ENCODE measurements around the gene SETD3.

DNA sequence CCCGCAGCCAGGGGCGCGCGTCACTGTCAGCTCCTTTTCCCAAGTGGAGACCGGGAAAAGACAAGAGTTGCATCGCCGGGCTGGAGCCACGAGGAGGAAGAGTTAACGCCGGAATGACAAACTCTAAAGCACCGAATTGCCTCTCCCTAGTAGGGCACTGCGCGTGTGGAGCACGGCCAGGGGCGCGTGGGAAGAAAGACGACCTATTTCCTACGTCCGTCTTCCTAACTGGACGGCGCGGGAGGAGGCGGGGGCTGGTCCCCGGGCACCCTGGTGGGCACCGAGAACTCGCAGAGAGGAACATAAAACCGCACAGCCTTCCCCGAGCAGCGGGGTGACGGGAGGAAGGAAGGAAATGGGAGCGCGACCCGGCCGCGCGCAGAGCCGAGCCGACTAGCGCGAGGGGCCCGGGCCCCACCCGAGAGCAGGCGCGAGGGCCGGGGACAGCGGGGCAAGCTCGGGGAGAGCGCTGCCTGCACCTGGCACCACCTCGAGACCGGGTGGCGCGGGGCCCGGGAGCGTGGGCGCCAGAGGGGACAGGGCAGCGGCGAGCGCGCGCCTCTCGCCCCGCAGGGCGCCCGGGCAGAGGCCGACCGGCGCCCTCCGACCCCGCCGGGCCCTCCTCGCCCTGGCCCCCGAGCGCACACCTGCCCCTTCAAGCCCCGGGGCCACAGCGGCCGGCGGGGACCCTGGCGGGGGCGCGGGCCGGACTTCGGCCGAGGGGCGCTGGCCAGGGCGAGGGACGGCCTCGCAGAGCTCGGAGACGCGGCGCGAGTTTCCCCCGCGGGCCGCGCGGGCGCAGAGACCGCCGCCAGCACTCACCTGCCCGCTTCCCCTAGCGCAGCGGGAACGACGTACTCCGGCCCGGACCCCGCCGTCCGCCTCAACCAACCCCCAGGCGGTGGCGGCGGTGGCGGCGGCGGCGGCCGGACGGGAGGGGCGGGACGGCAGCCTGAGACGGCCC, at the start of gene SETD3:
- TF ChIP-seq, protein P1, sequence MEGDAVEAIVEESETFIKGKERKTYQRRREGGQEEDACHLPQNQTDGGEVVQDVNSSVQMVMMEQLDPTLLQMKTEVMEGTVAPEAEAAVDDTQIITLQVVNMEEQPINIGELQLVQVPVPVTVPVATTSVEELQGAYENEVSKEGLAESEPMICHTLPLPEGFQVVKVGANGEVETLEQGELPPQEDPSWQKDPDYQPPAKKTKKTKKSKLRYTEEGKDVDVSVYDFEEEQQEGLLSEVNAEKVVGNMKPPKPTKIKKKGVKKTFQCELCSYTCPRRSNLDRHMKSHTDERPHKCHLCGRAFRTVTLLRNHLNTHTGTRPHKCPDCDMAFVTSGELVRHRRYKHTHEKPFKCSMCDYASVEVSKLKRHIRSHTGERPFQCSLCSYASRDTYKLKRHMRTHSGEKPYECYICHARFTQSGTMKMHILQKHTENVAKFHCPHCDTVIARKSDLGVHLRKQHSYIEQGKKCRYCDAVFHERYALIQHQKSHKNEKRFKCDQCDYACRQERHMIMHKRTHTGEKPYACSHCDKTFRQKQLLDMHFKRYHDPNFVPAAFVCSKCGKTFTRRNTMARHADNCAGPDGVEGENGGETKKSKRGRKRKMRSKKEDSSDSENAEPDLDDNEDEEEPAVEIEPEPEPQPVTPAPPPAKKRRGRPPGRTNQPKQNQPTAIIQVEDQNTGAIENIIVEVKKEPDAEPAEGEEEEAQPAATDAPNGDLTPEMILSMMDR (conservative IDR thresholded peaks at IDR 0.05; ENCODE audit: low read depth, low read length) = no peak
- TF ChIP-seq EZH2phosphoT487 (IDR thresholded peaks at IDR 0.05; ENCODE audit: borderline replicate concordance, low read length) (no peak), EZH2 (IDR thresholded peaks at IDR 0.05; ENCODE audit: low read length, unreplicated experiment) (no peak)
